Glutamatergic neuron (in vitro differentiated cells): ENCODE measurements around the gene FAM221A. TPM values are rescaled to one million over a fixed set of nuclear protein-coding genes. Genes with fewer than 3 reads are reported as not detected.
A peak's percentile ranks its signal among the peaks of the same experiment; 100 is the strongest.

Experiments used
- DNase-seq: peaks from one replicate; pipeline ENCODE4 v3.0.0; 2022
- H3K27ac Mint-ChIP-seq: one replicate; pipeline ENCODE4 v1.8.0; 2020; ENCODE audit warnings: mild to moderate bottlenecking, mixed read lengths, inconsistent platforms; ENCODE audit not compliant: unreplicated experiment
- H3K27me3 Mint-ChIP-seq: one replicate; pipeline ENCODE4 v1.8.0; 2020; ENCODE audit warnings: mild to moderate bottlenecking, moderate library complexity, mixed read lengths, inconsistent platforms; ENCODE audit not compliant: unreplicated experiment
- H3K36me3 Mint-ChIP-seq: one replicate; pipeline ENCODE4 v1.8.0; 2020; ENCODE audit warnings: mild to moderate bottlenecking, mixed read lengths, inconsistent platforms; ENCODE audit not compliant: unreplicated experiment
- H3K4me1 Mint-ChIP-seq: one replicate; pipeline ENCODE4 v1.8.0; 2020; ENCODE audit warnings: mild to moderate bottlenecking, low read depth, mixed read lengths, inconsistent platforms; ENCODE audit not compliant: unreplicated experiment
- H3K4me3 Mint-ChIP-seq: one replicate; pipeline ENCODE4 v1.8.0; 2020; ENCODE audit warnings: mild to moderate bottlenecking, mixed read lengths, inconsistent platforms; ENCODE audit not compliant: unreplicated experiment
- H3K9me3 Mint-ChIP-seq: one replicate; pipeline ENCODE4 v1.8.0; 2020; ENCODE audit warnings: mild to moderate bottlenecking, moderate library complexity, mixed read lengths, inconsistent platforms; ENCODE audit not compliant: unreplicated experiment
- CTCF ChIP-seq: fragments of 200-600 bp; sonication (generic); IDR thresholded peaks from one replicate; pipeline ENCODE4 v1.5.0; 2021; ENCODE audit not compliant: partially characterized antibody, unreplicated experiment
- long read RNA-seq: library from polyadenylated mRNA; unstranded; transcript quantifications from one replicate; pipeline ENCODE4 v2.0.0, GENCODE V29; 2020; ENCODE audit not compliant: unreplicated experiment
- total RNA-seq: library from RNA; stranded (reverse); fragmentation: NEBNext Ultra II Directional; extraction: Animal tissue kit (Norgen Biotek cat#: 25700); gene quantifications from one replicate; pipeline ENCODE4 v1.2.1, GENCODE V29; 2021; ENCODE audit not compliant: unreplicated experiment

The FAM221A gene
- total RNA-seq: 23.2 TPM
- long read RNA-seq, partial matches to known transcripts: 1 of 15 reads
- long read RNA-seq, other reads (novel, unspliced or antisense): 4 of 15 reads

GRCh38 chr7:23679898-23680413 lies at the start of gene FAM221A:
FAM221A (plus strand) TSS chr7:23680199; CDS start chr7:23680219, 20 bp downstream.
- peak; percentile 78 for TF ChIP-seq CTCF
- H3K27me3 Mint-ChIP-seq: no peaks in the 10 kb centered on the region
- H3K27ac Mint-ChIP-seq: peak within 1 kb of the TSS; percentile 55
- peak; percentile 92 for DNase-seq
- no peaks in the 10 kb centered on the region for H3K36me3 Mint-ChIP-seq
- peaks cover 2% of the 10 kb centered on the region for H3K9me3 Mint-ChIP-seq
- peak within 1 kb of the TSS; percentile 93 for H3K4me3 Mint-ChIP-seq
- H3K4me1 Mint-ChIP-seq: no peaks in the 10 kb centered on the region

GRCh38 chr7:23633417-23633816 lies 46.6 kb upstream of the FAM221A start:
- H3K27me3 Mint-ChIP-seq: peaks cover 2% of the 10 kb centered on the region
- TF ChIP-seq CTCF: no peak
- H3K4me1 Mint-ChIP-seq: no peaks in the 10 kb centered on the region

GRCh38 chr7:23645822-23646221 lies 34.2 kb upstream of the FAM221A start:
- Mint-ChIP-seq H3K4me3 (no peak overlapping the region), H3K36me3 (no peaks in the 10 kb centered on the region), H3K4me1 (no peaks in the 10 kb centered on the region), H3K27me3 (peaks cover 1% of the 10 kb centered on the region), H3K27ac (no peak overlapping the region), H3K9me3 (peaks cover 2% of the 10 kb centered on the region)
- no peak for DNase-seq
- TF ChIP-seq CTCF: no peak

More at GRCh38 chr7:23633417-23633816, 46.6 kb upstream of the FAM221A start:
- DNase-seq: no peak
- Mint-ChIP-seq H3K9me3 (peaks cover 3% of the 10 kb centered on the region), H3K4me3 (no peak overlapping the region), H3K27ac (no peak overlapping the region), H3K36me3 (no peaks in the 10 kb centered on the region)

- no peak for TF ChIP-seq CTCF
- Mint-ChIP-seq H3K36me3 (peaks cover 19% of the 10 kb centered on the region), H3K27ac (no peak overlapping the region), H3K9me3 (peaks cover 10% of the 10 kb centered on the region), H3K4me1 (no peaks in the 10 kb centered on the region), H3K27me3 (no peaks in the 10 kb centered on the region), H3K4me3 (no peak overlapping the region)
- no peak for DNase-seq
These were observed 26.1 kb upstream of the FAM221A start for GRCh38 chr7:23653942-23654341.

GRCh38 chr7:23654508-23654907 lies 25.5 kb upstream of the FAM221A start:
- Mint-ChIP-seq H3K4me1 (no peaks in the 10 kb centered on the region), H3K27me3 (no peaks in the 10 kb centered on the region), H3K36me3 (peaks cover 19% of the 10 kb centered on the region), H3K4me3 (no peak overlapping the region), H3K9me3 (peaks cover 13% of the 10 kb centered on the region), H3K27ac (no peak overlapping the region)
- DNase-seq: no peak
- no peak for TF ChIP-seq CTCF
